Measurements from ENCODE around the gene KRTAP1-4. TPM values are rescaled to one million over a fixed set of nuclear protein-coding genes. Genes with fewer than 3 reads are reported as not detected.

KRTAP1-4 gene
- total RNA-seq, 1 donor from 2014 or later, result not detected

DNA sequence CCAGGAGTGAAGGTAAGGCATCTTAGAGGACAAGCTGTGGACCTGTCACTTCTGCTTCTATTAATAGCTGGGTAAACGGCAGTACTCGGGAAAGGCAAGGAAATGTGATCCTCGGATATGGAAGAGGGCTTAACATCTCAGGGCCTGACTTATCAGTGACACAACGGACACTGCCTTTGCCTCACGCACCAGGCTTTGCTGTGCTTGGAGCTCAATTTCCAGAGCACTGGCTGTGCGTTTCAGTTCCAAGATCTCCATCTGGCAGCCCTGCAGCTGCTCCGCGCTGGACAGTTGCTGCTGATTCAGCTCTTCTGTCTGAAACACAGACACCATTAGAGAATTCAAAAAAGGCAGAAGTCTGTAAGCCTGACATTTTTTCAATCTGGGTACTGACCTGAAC, 49.4 kb downstream of the KRTAP1-4 start:
- H3K4me1 Mint-ChIP-seq (ENCODE audit: low read depth), result peaks cover 20% of the 10 kb centered on the region
- H3K27me3 Mint-ChIP-seq (ENCODE audit: low read depth), result peaks cover 2% of the 10 kb centered on the region
- DNase-seq (ENCODE audit: low spot score), result no peak
- H3K27ac Mint-ChIP-seq (ENCODE audit: unreplicated experiment), result peak overlapping the region; percentile 46
- no peaks in the 10 kb centered on the region for H3K36me3 Mint-ChIP-seq (ENCODE audit: low read depth)
- no peak overlapping the region for H3K4me3 Mint-ChIP-seq (ENCODE audit: unreplicated experiment)
- no peaks in the 10 kb centered on the region for H3K9me3 Mint-ChIP-seq (ENCODE audit: low read depth)
- no peak for TF ChIP-seq CTCF (IDR thresholded peaks at IDR 0.05)

DNA sequence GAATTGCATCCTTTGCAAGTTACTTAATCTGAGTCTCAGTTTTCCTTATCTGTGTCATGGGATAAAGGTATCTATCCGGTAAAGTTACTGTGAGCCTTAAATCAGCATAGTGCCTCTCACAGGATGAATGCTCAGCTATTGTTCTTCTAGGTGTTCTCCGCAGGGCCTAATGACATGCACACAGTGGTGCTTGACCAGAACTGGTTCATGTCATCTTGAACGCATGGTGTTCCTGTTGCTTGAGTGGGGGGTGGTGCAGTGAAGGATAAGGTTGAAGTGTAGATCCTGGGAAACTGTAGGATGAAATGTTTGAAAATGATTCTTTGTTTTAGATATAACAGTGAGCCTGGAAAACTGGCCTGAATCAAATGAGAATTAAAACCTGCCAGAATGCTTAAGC, 49.9 kb downstream of the KRTAP1-4 start:
- Mint-ChIP-seq H3K27ac (ENCODE audit: unreplicated experiment) (no peak overlapping the region), H3K9me3 (ENCODE audit: low read depth) (no peaks in the 10 kb centered on the region), H3K27me3 (ENCODE audit: low read depth) (no peaks in the 10 kb centered on the region), H3K4me3 (ENCODE audit: unreplicated experiment) (no peak overlapping the region), H3K4me1 (ENCODE audit: low read depth) (peaks cover 20% of the 10 kb centered on the region), H3K36me3 (ENCODE audit: low read depth) (no peaks in the 10 kb centered on the region)
- TF ChIP-seq CTCF (IDR thresholded peaks at IDR 0.05), result no peak
- DNase-seq (ENCODE audit: low spot score), result no peak

Other genes starting within 250 kb of the KRTAP1-4 start
- gene KRT27, start 247.6 kb downstream of the KRTAP1-4 start, total RNA-seq, result not detected in 3 replicates
- gene KRT28, start 230.2 kb downstream of the KRTAP1-4 start, total RNA-seq, result not detected in 3 replicates
- 52.9 to 80.2 TPM (median 55.0 TPM) in 3 replicates for gene KRT10, start 207.6 kb downstream of the KRTAP1-4 start, total RNA-seq
- not detected in 3 replicates for gene KRT12, start 163.0 kb downstream of the KRTAP1-4 start, total RNA-seq
- not detected in 3 replicates for gene KRT20, start 145.0 kb downstream of the KRTAP1-4 start, total RNA-seq
- gene KRT23, start 92.5 kb downstream of the KRTAP1-4 start, total RNA-seq, result not detected in 3 replicates
- gene KRT39, start 63.2 kb downstream of the KRTAP1-4 start, total RNA-seq, result not detected in 3 replicates
- not detected in 3 replicates for gene KRT40, start 45.9 kb downstream of the KRTAP1-4 start, total RNA-seq
- not detected in 3 replicates for gene KRTAP3-3, start 36.0 kb downstream of the KRTAP1-4 start, total RNA-seq
- not detected in 3 replicates for gene KRTAP3-2, start 30.3 kb downstream of the KRTAP1-4 start, total RNA-seq
- not detected in 3 replicates for gene KRTAP3-1, start 21.1 kb downstream of the KRTAP1-4 start, total RNA-seq
- not detected in 3 replicates for gene KRTAP1-5, start 3.0 kb downstream of the KRTAP1-4 start, total RNA-seq
- gene KRTAP1-3, start 4.7 kb upstream of the KRTAP1-4 start, total RNA-seq, result not detected in 3 replicates
- not detected in 3 replicates for gene KRTAP1-1, start 11.3 kb upstream of the KRTAP1-4 start, total RNA-seq
- gene KRTAP2-1, start 17.1 kb upstream of the KRTAP1-4 start, total RNA-seq, result not detected in 3 replicates
- gene KRTAP2-2, start 25.0 kb upstream of the KRTAP1-4 start, total RNA-seq, result not detected in 3 replicates
- gene KRTAP2-3, start 29.9 kb upstream of the KRTAP1-4 start, total RNA-seq, result not detected in 3 replicates
- gene KRTAP2-4, start 35.7 kb upstream of the KRTAP1-4 start, total RNA-seq, result not detected in 3 replicates
- not detected in 3 replicates for gene KRTAP4-7, start 54.0 kb upstream of the KRTAP1-4 start, total RNA-seq
- gene KRTAP4-8, start 67.9 kb upstream of the KRTAP1-4 start, total RNA-seq, result not detected in 3 replicates
- not detected in 3 replicates for gene KRTAP4-16, start 72.0 kb upstream of the KRTAP1-4 start, total RNA-seq
- not detected in 3 replicates for gene KRTAP4-9, start 75.2 kb upstream of the KRTAP1-4 start, total RNA-seq
- not detected in 3 replicates for gene KRTAP4-11, start 88.2 kb upstream of the KRTAP1-4 start, total RNA-seq
- gene KRTAP4-12, start 94.0 kb upstream of the KRTAP1-4 start, total RNA-seq, result not detected in 3 replicates
- gene KRTAP4-6, start 110.3 kb upstream of the KRTAP1-4 start, total RNA-seq, result not detected in 3 replicates
- not detected in 3 replicates for gene KRTAP4-5, start 119.6 kb upstream of the KRTAP1-4 start, total RNA-seq
- not detected in 3 replicates for gene KRTAP4-4, start 130.6 kb upstream of the KRTAP1-4 start, total RNA-seq
- not detected in 3 replicates for gene KRTAP4-3, start 138.0 kb upstream of the KRTAP1-4 start, total RNA-seq
- gene KRTAP4-2, start 148.0 kb upstream of the KRTAP1-4 start, total RNA-seq, result not detected in 3 replicates
- gene KRTAP4-1, start 154.7 kb upstream of the KRTAP1-4 start, total RNA-seq, result not detected in 3 replicates
- gene KRTAP9-1, start 159.7 kb upstream of the KRTAP1-4 start, total RNA-seq, result not detected in 3 replicates
- not detected in 3 replicates for gene KRTAP9-2, start 196.5 kb upstream of the KRTAP1-4 start, total RNA-seq
- not detected in 3 replicates for gene KRTAP9-3, start 202.3 kb upstream of the KRTAP1-4 start, total RNA-seq
- not detected in 3 replicates for gene KRTAP9-8, start 207.8 kb upstream of the KRTAP1-4 start, total RNA-seq
- not detected in 3 replicates for gene KRTAP9-4, start 219.5 kb upstream of the KRTAP1-4 start, total RNA-seq
- gene KRTAP9-9, start 225.2 kb upstream of the KRTAP1-4 start, total RNA-seq, result not detected in 3 replicates
- not detected in 3 replicates for gene KRTAP9-6, start 235.2 kb upstream of the KRTAP1-4 start, total RNA-seq
- not detected in 3 replicates for gene KRTAP9-7, start 245.5 kb upstream of the KRTAP1-4 start, total RNA-seq

Data from chondrocyte (in vitro differentiated cells).